Measurements from ENCODE around the gene FAM120C.

FAM120C gene

DNA sequence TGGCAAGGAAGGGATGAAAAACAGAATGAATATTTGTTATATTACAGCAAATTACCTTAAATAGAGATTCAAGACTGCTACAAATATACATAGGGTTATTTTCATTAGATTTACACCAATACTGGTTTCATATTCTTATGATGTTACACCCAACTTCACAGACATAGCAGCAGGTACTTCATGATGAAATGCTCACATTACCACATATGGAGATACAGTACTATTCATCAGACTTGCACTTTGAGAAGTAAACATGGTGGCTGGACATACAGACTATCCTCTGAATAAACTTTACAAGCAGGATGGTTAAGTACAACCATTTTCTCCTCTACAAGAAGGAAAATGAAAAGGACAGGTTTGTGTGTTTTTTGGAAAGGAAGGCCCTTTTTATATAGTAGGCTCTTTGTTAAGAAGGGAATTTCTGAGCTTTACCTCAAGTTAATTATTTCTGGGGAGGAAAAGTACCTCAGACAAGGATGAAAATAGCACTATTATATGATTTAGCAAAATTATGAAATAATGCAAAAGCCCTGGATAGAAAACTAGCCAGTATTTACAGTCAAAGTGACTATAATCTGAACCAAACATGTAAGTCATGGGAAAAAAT lies 12.0 kb upstream of the FAM120C start:
- no peak for DNase-seq (ENCODE audit: low spot score)
- TF ChIP-seq CTCF (IDR thresholded peaks at IDR 0.05; ENCODE audit: extremely low read depth, missing control alignments): no peak

DNA sequence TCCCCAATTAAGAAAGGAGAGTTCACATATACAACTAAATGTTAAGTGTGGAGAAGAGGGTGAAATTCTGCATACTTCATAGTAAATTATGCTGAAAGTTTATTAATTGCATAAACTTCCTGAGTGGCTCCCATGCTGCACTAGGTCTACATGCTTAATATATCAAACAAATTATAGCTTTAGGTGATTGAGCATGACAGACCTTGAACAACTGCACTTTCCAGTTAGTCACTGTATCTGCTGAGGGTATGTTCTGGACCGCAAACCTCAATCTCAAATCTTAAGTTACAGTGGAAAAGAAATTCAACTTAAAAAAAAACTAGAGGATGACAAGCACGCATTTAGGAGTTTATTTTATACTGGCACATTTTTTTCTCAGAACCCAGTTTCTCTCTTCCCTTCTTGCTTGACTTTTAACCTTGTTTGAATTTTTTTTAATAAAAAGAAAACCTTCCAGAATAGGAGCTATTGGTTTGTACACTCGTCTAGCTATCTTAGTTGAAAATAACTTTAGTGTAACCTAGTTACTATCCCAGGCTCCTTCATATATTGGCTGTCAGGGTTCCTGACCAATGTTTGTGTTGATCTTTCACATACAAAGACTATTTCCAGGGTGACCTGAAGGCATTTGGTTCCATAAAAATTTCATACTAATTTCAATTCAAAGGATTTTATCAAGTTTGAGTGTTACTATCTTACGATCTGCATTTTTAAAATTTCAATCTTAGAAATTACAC lies 10.2 kb upstream of the FAM120C start:
- no peak for TF ChIP-seq CTCF (IDR thresholded peaks at IDR 0.05; ENCODE audit: extremely low read depth, missing control alignments)
- DNase-seq (ENCODE audit: low spot score): no peak

- DNase-seq (ENCODE audit: low spot score): no peak
- no peak for TF ChIP-seq CTCF (IDR thresholded peaks at IDR 0.05; ENCODE audit: extremely low read depth, missing control alignments)
Observed at GRCh38 chrX:54184474-54184873, 1.4 kb upstream of the FAM120C start.

GRCh38 chrX:54182194-54182863 lies 725 bp downstream of the FAM120C start:
- DNase-seq (ENCODE audit: low spot score): peak; percentile 67
- no peak for TF ChIP-seq CTCF (IDR thresholded peaks at IDR 0.05; ENCODE audit: extremely low read depth, missing control alignments)

DNA sequence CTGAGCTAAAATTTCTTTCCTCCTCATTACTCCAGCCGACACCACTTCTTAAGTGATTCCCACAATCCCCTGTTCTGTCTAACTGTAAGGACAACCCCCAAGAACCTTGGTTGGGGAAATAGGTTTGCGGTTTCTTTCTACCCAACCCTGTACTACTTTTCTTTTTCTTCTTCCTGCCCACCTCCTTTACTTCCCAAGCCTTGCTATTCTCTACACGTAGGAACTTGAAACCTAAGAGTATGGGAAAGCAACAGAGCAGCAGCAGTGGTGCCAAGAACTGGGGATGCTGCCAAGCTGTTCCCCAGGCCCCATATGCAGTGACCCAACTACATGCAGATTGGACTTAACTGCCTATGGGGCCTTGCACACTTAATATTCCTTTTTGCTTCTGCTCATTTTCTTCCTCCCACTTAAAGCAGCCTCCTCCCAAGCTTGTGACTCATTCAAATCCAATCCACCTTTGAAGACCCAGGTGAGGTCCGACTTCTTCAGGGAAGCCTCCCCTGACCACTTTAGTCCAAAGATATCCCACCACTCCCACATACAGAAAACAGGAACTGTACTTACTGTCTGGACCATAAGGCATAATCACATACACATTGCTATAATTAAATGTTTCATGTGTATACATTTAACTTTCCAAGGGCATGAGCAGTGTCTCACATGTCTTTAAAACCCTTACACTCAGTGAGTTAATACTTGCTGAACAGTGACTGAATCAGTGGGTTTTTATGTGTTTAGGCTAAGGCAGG lies 1.7 kb downstream of the FAM120C start:
- DNase-seq (ENCODE audit: low spot score): no peak
- TF ChIP-seq CTCF (IDR thresholded peaks at IDR 0.05; ENCODE audit: extremely low read depth, missing control alignments): no peak

- no peak for TF ChIP-seq CTCF (IDR thresholded peaks at IDR 0.05; ENCODE audit: extremely low read depth, missing control alignments)
- no peak for DNase-seq (ENCODE audit: low spot score)
Observed at GRCh38 chrX:54180403-54180802, 2.7 kb downstream of the FAM120C start.
